Measurements from ENCODE around the gene PCDHB14. TPM values are rescaled to one million over a fixed set of nuclear protein-coding genes. Genes with fewer than 3 reads are reported as not detected.
A peak's percentile ranks its signal among the peaks of the same experiment; 100 is the strongest.
"Not testable (repeated sequence)": the region's sequence is repeated elsewhere in the genome, so short reads cannot be mapped to it uniquely, and the experiment has no call there.

The PCDHB14 gene
- total RNA-seq, 6 experiments from 2014 or later = 0.44 to 1.0 (median 0.86) TPM

GRCh38 chr5:141234109-141234667 lies 11.0 kb downstream of the PCDHB14 start:
- no peak overlapping the region for H3K4me3 ChIP-seq
- H3K4me1 ChIP-seq = no peaks in the 10 kb centered on the region
- ATAC-seq (no peak), DNase-seq (no peak)
- no peaks in the 10 kb centered on the region for H3K27me3 ChIP-seq
- peaks cover 0 to 23% (median 4%) of the 10 kb centered on the region in 4 donors for H3K9me3 ChIP-seq
- 5% methylated on average over 15 of the region's 15 CpGs for WGBS (ENCODE audit: insufficient coverage, low coverage, low lambda C conversion rate, missing lambda C conversion rate)
- no peak overlapping the region for H3K27ac ChIP-seq
- no peaks in the 10 kb centered on the region for H3K36me3 ChIP-seq
- intact Hi-C loops (cut with DNase I) = no loop called here
- TF ChIP-seq CTCF (IDR thresholded peaks at IDR 0.05) = peak in 3 of 4 donors; percentile 7 to 12 (median 8)
- TF ChIP-seq POLR2A (IDR thresholded peaks at IDR 0.05) = no peak

- WGBS (ENCODE audit: insufficient coverage, low coverage, low lambda C conversion rate, missing lambda C conversion rate) = 14% methylated on average over 19 of the region's 40 CpGs
- H3K4me1 ChIP-seq; intact Hi-C loops (cut with DNase I); ATAC-seq; H3K27ac ChIP-seq; H3K27me3 ChIP-seq; DNase-seq; H3K36me3 ChIP-seq; H3K4me3 ChIP-seq: not testable (repeated sequence)
- peaks cover 0 to 17% (median 4%) of the 10 kb centered on the region in 4 donors for H3K9me3 ChIP-seq
Measured at GRCh38 chr5:141235922-141236321, 12.8 kb downstream of the PCDHB14 start.

DNA sequence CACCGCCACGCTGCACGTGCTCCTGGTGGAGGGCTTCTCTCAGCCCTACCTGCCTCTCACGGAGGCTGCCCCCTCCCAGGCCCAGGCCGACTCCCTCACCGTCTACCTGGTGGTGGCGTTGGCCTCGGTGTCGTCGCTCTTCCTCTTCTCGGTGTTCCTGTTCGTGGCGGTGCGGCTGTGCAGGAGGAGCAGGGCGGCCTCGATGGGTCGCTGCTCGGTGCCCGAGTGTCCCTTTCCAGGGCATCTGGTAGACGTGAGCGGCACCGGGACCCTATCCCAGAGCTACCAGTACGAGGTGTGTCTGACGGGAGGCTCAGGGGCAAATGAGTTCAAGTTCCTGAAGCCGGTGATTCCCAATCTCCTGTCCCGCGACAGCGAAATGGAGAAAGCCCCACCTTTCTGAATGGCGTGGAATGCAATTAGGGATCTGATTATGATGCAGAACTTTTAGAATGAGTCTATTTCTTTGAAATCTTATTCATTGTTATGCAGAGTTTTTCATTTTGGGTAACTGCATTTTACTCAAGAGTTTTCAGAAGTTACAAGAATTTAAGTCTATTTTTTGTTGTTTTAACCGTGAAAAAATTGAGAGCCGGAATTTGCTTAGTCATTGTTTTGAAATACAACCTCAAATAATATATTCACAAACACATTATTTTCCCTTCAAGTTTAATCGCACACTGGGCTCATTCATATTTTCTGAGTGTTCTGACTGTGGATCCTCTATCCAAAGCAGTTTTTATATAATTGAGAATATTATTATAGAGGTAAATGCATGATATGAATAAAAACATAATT lies 13.6 kb downstream of the PCDHB14 start:
- DNase-seq (no peak), ATAC-seq (no peak)
- intact Hi-C loops (cut with DNase I) = no loop called here
- Histone ChIP-seq H3K27me3 (no peaks in the 10 kb centered on the region), H3K9me3 (peaks cover 0 to 13% (median 7%) of the 10 kb centered on the region in 4 donors), H3K36me3 (no peaks in the 10 kb centered on the region), H3K4me1 (no peaks in the 10 kb centered on the region), H3K27ac (no peak overlapping the region), H3K4me3 (no peak overlapping the region)
- 31% methylated on average over 13 of the region's 32 CpGs for WGBS (ENCODE audit: insufficient coverage, low coverage, low lambda C conversion rate, missing lambda C conversion rate)
- no peak for TF ChIP-seq POLR2A (IDR thresholded peaks at IDR 0.05)
- TF ChIP-seq CTCF (IDR thresholded peaks at IDR 0.05) = no peak

GRCh38 chr5:141241496-141241895 lies 18.4 kb downstream of the PCDHB14 start:
- no CpG with 5 or more reads among the region's 43 CpGs for WGBS (ENCODE audit: insufficient coverage, low coverage, low lambda C conversion rate, missing lambda C conversion rate)

More at GRCh38 chr5:141241496-141241895, 18.4 kb downstream of the PCDHB14 start:
- ATAC-seq = no peak
- Histone ChIP-seq H3K36me3 (no peaks in the 10 kb centered on the region), H3K4me1 (no peaks in the 10 kb centered on the region), H3K4me3 (no peak overlapping the region), H3K27ac (no peak overlapping the region), H3K27me3 (no peaks in the 10 kb centered on the region), H3K9me3 (peaks cover 0 to 7% (median 7%) of the 10 kb centered on the region in 4 donors)
- no peak for DNase-seq
- intact Hi-C loops (cut with DNase I) = loop anchor here in 1 of 2 donors (10.0 kb wide), 1 partner anchor 173 kb away; the partner anchor contains the start of genes PCDHGA10 and PCDHGB7
- TF ChIP-seq CTCF (IDR thresholded peaks at IDR 0.05) (no peak), POLR2A (IDR thresholded peaks at IDR 0.05) (no peak)
